Dendritic cell treated with granulocyte-macrophage colony-stimulating factor and Interleukin-4, amounts not matched to agents 40 ng/mL and 50 ng/mL, for 4 days (primary cell): ENCODE data around the gene ZNF892.
"Not testable (repeated sequence)": the region's sequence is repeated elsewhere in the genome, so short reads cannot be mapped to it uniquely, and the experiment has no call there.

ENCODE experiments used
- H3K27ac Mint-ChIP-seq: one replicate; pipeline ENCODE4 v1.8.0; 2022; ENCODE audit warnings: mild to moderate bottlenecking, mixed read lengths
- H3K27me3 Mint-ChIP-seq: one replicate; pipeline ENCODE4 v1.8.0; 2022; ENCODE audit warnings: mild to moderate bottlenecking, mixed read lengths
- H3K36me3 Mint-ChIP-seq: one replicate; pipeline ENCODE4 v1.8.0; 2022; ENCODE audit warnings: low read depth, mixed read lengths
- H3K4me1 Mint-ChIP-seq: one replicate; pipeline ENCODE4 v1.8.0; 2022; ENCODE audit warnings: low read depth, mixed read lengths
- H3K4me3 Mint-ChIP-seq: one replicate; pipeline ENCODE4 v1.8.0; 2022; ENCODE audit warnings: mild to moderate bottlenecking, moderate library complexity, mixed read lengths
- H3K9me3 Mint-ChIP-seq: one replicate; pipeline ENCODE4 v1.8.0; 2022; ENCODE audit warnings: mixed read lengths
- intact Hi-C: fragments of 100-400 bp; cut with micrococcal nuclease; formaldehyde crosslinking; loops from one replicate; pipeline ENCODE4 v1.15.0; 2022

The ZNF892 gene

DNA sequence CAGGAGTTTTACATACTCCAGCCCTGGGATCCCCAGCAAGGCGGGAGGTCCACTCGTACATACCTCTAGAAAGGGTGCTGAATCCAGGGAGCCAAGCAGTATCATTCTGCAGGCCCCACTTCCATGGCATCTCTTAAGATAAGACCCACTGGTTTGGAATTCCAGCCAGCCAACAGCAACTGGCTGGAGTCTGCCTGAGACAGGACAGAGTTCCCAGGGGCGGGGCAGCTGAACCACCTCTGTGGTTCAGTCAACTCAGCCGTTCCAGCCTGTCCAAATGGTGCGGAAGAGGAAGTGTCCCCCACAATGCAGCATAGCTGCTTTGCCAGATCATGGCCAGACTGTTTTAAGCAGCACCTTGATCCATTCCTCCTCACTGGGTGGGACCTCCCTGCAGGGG is 33.2 kb downstream of the ZNF892 start:
- Mint-ChIP-seq H3K36me3 (no peaks in the 10 kb centered on the region), H3K9me3 (peaks cover 51% of the 10 kb centered on the region), H3K27ac (no peak overlapping the region), H3K27me3 (no peaks in the 10 kb centered on the region), H3K4me3 (no peak overlapping the region), H3K4me1 (peaks cover 2% of the 10 kb centered on the region)
- intact Hi-C loops = no loop called here

DNA sequence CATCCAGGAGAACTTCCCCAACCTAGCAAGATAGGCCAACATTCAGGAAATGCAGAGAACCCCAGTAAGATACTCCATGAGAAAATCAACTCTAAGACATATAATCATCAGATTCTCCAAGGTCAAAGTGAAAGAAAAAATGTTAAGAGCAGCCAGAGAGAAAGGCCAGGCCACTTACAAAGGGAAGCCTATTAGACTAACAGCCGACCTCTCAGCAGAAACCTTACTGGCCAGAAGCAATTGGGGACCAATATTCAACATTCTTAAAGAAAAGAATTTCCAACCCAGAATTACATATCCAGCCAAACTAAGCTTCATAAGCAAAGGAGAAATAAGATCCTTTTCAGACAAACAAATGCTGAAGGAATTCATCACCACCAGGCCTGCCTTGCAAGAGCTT is 34.8 kb downstream of the ZNF892 start:
- intact Hi-C loops, H3K4me3 Mint-ChIP-seq, H3K4me1 Mint-ChIP-seq, H3K36me3 Mint-ChIP-seq, H3K27ac Mint-ChIP-seq, H3K27me3 Mint-ChIP-seq: not testable (repeated sequence)
- peaks cover 47% of the 10 kb centered on the region for H3K9me3 Mint-ChIP-seq
